Fibroblast of pulmonary artery (primary cell): Measurements from ENCODE around the gene POLE.

Experiments
- DNase-seq: peaks from one replicate; pipeline ENCODE4 v3.0.0-alpha.2; 2010; ENCODE audit warnings: low read depth
- H3K4me3 ChIP-seq: replicated peaks from 2 replicates; pipeline ENCODE4 v1.5.1; 2011; ENCODE audit warnings: low read depth, mild to moderate bottlenecking, control low read depth, low read length, moderate library complexity
- CTCF ChIP-seq: IDR thresholded peaks from 2 replicates; pipeline ENCODE4 v1.5.1; 2011; ENCODE audit warnings: mild to moderate bottlenecking, control low read depth, low read length, inconsistent platforms; ENCODE audit errors: missing control alignments

The POLE gene

GRCh38 chr12:132593071-132593470 lies 94.1 kb downstream of the POLE start:
- no peak for TF ChIP-seq CTCF
- no peak for DNase-seq
- no peak overlapping the region for H3K4me3 ChIP-seq

DNA sequence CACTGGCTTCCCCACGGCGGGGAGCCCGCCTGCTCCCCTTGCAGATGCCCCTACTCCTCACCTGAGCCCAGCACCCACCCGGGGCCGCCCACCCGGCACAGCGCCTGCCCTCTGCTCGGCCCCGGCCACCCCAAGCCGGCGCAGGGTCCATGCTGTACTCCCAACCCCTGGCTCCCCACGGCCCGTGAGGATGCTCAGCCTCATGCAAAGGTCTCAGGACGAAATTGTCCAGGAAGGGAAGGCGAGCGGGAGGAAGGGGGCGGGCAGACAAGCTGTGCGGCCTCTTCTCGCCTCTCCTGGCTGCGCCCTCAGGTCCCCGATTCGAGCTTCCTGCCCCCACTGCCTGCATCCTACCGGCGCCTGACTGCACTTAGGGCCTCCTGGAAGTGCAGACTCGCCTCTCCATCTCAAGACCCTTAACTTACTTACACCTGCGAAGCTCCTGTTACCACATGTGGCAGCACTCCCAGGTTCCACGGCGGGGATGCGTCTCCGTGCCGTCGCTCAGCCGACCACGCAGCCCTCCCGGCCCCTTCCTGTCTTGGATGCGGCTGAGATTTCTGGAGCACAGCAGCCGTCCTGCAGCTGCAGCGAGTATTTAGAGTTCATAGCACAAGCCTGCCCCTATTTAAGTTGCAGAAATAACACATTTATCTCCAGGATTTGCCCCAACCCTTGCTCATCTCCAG lies 94.7 kb downstream of the POLE start:
- no peak for TF ChIP-seq CTCF
- no peak overlapping the region for H3K4me3 ChIP-seq
- no peak for DNase-seq

GRCh38 chr12:132591107-132591935 lies 95.8 kb downstream of the POLE start:
- no peak overlapping the region for H3K4me3 ChIP-seq
- DNase-seq, result no peak
- TF ChIP-seq CTCF, result no peak

DNA sequence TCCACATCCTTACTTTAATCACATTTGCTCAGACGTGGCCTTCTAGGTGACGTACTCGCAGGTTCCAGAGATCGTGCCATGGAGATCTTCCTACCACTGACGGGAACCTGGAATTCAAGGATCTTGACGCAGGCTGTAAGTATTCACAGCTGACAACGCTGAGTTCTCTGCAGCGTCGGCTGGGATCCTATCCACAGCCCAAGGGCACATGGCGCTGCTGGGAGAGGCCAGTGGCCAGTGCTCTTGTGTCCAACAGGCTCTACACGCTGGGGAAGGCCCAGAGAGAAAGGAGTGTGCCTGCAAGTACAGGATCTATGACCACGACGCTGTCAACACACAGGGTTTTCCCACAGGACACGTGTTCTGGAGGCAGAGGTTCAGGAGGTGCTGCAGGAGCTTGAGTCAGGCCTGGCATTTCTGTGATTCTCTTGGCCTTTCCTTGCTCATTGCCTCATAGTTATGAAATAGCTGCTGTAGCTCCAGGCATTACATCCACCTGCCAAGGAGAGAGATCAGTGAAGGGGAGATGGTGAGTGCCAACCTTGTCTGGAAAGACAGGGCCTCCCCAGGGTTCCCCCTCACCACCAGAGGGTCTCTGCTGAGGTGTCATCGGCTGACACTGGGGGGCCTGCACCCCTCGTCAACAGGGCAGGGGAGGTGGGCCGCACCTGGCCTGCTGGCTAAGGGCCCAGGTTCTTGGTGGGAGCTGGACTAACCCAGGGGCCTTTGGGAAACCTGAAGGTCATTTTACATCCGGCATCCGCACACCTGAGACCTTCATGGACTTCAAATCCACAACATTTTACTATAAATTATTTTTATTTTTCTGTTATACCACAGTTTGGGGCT lies 98.1 kb downstream of the POLE start:
- no peak for DNase-seq
- TF ChIP-seq CTCF, result no peak
- no peak overlapping the region for H3K4me3 ChIP-seq

- no peak for DNase-seq
- TF ChIP-seq CTCF, result no peak
- no peak overlapping the region for H3K4me3 ChIP-seq
Observed at GRCh38 chr12:132588319-132588718, 98.8 kb downstream of the POLE start.

- no peak for DNase-seq
- no peak overlapping the region for H3K4me3 ChIP-seq
- no peak for TF ChIP-seq CTCF
Observed at GRCh38 chr12:132587781-132588180, 99.4 kb downstream of the POLE start.
